HG02678 (cell line): ENCODE measurements around the gene FBRSL1.

ENCODE experiments used
- ATAC-seq: cut with Tn5 transposase; IDR thresholded peaks from one replicate; pipeline ENCODE4 v1.9.1; 2021; ENCODE audit warnings: mild to moderate bottlenecking, moderate library complexity; ENCODE audit not compliant: unreplicated experiment

FBRSL1 gene

DNA sequence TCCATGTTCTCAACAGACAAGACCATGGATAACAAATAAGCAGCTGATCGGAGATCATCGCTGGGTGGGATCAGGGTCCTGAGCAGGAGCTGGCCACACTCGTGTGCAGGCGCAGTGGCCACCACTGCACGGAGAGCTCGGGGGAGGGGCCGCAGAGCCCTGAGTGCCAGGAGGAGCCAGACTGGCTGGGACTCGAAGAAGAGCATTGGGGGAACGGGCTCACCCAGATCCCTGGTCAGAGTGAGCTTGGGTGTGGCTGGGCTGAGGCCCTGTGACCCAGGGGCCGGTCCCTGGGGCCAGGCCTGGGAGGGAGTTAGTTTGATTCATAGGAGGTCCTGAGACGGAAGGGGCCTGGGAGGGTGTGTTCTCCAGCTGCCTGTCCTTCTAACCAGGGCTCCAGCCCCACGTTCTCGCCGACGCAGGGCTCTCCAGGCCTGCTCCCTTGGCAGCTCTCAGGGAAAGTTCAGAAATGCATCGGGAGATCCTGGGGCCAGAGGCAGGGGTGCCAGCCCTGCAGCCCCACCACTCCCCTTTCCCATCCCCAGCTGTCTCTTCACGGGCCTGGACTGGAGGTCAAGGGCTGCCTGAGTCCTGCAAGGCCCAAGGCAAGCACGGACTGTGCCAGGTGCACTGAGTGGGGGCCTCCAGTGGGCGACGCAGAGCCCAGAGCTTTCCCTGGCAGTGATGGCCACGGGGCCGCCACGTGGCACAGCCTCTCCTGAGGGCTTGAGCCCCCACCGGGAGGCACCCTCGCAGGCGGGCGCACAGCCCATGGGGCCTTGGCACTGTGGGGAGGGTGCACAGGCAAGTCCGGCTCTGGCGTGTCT is 48.1 kb downstream of the FBRSL1 start:
- no peak for ATAC-seq

DNA sequence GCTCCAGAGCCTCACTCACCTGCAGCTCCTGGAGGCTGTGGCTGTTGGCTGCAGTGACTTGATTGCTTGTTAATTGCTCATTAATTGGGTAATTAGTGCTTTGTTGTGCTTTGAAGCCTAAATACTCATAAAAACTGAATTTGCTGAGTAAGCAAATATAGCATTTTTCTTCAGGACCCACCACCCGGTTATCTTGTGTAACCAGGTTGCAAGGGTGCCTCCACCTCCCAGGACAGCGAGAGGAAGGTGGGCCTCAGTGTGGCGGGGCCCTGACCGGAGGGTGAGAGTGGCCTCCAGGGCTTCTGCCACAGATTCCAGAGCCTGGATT is 48.7 kb downstream of the FBRSL1 start:
- no peak for ATAC-seq

DNA sequence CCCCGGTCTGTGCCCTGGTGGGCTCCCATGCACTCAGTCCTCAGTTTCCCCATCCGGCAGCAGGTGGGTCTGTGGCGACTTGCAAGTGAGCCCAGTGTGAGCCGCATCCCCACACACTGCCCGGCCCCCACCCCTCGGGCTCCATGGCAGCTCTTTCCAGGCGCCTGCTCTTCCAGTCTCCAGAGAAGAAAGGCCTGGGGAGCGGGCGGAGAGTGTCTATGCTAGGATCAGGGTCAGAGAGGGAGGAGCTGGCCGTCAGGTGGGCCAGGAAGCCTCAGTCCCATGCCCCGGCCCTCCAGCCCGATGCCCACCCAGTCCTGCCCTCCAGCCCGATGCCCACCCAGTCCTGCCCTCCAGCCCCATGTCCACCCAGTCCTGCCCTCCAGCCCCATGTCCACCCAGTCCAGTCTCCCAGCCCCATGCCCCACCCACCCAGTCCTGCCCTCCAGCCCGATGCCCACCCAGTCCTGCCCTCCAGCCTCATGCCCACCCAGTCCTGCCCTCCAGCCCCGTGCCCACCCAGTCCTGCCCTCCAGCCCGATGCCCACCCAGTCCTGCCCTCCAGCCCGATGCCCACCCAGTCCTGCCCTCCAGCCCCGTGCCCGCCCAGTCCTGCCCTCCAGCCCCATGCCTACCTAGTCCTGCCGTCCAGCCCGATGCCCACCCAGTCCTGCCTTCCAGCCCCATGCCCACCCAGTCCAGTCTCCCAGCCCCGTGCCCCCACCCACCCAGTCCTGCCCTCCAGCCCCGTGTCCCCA is 49.2 kb downstream of the FBRSL1 start:
- no peak for ATAC-seq

DNA sequence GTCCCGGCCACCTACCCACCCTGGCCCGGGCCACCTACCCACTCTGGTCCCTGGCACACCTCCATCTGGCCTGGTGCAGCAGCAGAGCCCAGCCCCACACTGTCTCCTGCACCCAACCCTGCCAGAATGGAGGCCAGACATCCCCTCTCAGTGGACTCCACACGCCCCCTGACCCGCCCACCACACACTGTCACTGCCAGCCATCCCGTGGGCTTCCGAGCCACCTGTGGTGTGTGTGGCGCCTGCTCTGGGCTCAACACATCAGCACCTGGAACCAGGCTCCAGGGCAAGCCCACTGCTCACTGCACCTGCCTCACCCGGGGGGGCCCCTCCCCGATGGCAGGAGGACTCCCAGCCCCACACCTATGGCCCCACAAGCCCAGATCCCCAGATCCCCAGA is 50.5 kb downstream of the FBRSL1 start:
- no peak for ATAC-seq

DNA sequence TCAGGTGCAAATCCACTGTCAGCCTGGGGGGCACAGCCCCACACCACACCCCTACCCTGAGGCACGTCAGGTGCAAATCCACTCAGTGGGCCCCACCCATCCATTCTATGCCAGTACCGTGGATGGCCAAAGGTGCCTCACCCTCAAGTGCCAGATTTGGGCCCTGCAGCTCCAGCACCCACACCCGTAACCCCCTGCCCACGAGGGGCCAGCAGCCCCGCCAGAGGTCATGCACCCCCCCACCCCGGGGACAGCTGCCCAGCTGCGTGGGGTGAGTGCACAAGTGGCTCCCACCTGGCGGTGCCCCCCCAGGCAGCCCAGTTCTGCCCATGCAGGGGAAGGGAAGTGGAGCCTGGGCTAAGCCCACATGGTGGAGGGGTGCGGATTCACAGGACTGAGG is 51.2 kb downstream of the FBRSL1 start:
- no peak for ATAC-seq

DNA sequence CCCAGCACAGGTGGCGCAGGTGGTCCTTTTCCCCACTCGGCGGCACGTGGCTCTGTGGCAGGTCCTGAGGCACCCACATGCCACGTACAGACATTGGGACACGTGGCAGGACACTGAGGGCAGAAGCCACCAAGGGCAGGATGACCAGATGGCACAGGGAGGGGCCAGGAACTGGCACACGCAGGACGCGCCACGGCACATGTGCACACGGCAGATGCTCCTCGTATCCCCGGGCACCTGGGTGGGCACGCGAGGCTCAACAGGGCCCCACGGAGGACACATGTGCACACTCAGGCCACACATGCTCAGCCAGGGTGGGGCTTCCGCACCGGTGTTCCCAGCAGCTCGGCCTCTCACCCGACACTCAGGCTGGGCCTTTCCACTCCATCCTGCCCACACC is 52.0 kb downstream of the FBRSL1 start:
- ATAC-seq: no peak

DNA sequence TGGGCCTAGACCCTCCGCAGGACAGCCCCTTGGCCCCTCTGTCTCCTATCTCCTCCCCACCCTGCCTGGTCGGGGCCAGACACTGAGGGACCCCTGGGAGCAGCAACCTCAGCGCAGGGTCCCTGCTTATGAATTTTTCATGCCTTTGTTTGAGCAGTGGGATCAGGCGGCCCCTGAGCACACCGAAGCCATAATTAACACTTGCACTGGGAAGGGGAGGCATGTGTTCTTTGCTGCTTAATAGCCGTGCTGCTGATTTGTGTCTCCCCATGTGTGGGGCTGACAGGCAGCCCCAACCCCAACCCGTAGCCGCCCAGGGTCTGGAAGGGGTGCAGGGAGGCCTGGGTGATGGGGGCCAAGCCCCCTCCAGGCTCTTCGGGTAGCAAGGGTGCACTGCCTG is 52.7 kb downstream of the FBRSL1 start:
- ATAC-seq: no peak

DNA sequence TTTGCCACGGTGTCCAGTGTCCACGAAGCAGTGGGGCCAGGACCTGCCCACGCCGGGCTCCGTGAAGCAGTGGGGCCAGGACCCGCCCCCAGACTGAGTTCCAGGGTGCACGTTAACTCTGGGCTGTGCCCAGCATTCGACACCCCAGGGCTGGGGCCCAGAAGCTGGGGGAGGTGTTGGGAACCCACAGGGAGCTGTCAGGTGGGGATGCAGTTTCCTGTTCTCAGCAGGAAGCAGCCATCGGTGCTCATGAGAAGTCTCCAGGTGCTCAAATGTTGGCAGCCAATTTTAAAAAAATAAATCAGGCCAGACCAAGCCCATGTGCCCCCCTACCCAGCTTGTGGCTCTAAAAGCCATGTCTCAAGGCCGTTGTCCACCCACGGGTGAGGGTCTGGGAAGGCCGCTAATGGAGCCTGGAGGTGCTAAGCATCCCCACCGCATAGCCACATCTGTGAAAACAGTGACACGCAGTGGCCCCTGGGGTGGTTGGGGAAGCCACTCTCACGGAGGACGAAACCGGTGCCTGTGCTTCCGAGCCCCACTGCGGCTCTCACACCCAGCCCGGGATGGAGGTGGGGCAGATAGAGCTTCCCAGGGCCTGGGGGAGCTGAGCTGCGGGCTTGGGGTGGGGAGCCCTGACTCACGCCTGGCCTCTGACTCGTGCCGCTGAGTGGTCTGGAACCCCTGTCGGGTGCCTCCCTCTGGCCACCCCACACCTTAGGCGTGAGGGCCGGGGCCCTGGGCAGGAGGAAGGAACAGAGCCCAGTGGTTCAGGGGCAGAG is 53.5 kb downstream of the FBRSL1 start:
- ATAC-seq: no peak

DNA sequence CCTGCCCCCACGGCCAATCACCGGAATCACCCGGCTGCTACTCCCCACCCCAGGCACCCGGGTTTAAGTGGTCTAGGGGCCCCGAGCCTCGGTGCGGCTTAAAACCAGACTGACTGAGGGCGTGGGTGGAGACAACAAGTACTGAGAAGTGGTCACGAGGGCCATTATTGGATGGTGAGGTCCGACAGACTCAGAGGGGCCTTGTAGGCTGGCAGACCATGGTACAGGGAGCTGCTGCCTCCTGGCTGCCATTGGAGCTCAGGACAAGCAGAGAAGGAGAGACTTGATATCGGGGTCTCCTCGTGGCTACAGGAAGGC is 54.1 kb downstream of the FBRSL1 start:
- ATAC-seq: no peak

DNA sequence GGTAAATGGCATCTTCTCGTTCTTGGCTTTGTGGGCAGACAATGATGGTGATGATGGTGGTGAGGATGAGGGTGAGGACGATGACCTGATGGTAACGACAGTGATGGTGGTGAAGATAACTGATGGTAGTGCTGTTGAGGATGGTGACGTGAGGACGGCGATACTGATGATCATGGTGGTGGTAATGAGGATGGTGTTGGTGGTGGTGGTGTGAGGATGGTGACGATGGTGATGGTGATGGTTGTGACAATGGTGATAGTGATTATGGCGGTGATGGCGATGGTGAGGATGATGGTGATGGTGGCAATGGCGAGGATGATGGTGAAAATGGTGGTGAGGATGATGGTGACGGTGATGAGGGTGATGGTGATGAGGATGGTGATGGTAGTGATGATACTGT is 54.5 kb downstream of the FBRSL1 start:
- no peak for ATAC-seq

DNA sequence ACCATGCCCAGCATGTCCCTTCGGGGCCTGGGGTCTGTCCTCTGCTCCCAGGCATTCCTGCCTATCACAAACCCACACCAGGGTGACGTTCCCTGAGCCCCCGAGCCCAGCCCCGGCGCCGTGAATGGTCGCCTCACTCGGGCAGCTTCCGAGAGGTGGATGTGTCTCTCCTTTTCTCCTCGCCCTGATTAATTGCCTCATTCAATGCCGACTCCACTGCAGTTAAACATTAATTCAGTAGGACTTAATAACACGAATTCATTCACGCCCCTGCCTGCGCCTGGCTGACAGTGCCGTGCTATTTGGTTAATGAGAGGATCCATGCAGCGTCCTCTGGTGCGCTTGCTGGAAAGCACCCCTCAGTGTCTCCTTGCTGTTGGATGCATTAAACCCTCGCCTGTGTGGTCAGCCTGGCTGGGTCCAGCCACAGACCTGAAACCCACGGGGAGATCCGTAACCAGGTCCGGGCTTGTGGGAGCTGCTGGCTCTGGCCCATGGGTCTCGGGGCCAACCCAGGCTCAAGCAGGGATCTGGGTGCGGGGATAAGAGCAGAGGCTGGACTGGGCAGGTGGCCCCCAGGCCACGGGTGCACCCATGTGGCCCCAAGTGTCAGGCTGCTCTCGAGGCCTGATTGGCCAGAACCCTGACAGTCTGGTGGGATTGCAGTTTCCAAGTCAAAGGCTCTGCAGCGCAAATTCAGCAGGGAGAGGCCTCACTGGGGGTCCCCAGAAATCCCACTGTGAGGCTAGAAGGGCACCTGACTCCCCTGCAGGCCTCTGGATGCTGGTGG is 55.4 kb downstream of the FBRSL1 start:
- no peak for ATAC-seq

DNA sequence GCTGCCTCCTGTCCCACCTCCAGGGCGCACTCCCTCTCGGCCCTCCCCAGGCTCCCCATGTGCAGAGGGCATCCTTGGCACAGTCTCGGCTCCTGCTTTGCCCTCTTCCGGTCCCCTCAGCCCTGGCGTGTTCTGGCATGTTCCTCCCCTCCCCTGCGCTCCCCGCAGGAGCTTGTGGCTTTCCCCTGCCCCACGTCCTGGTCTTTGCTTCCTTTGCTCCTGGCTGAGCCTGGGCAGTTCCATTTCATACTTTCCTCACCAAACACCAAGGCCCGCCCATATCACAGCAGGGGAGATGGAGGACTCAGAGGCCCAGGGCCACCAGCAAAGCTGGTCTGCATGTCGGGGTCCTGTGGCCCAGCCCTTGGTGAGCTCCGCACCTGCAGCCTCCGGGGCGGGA is 56.0 kb downstream of the FBRSL1 start:
- no peak for ATAC-seq

DNA sequence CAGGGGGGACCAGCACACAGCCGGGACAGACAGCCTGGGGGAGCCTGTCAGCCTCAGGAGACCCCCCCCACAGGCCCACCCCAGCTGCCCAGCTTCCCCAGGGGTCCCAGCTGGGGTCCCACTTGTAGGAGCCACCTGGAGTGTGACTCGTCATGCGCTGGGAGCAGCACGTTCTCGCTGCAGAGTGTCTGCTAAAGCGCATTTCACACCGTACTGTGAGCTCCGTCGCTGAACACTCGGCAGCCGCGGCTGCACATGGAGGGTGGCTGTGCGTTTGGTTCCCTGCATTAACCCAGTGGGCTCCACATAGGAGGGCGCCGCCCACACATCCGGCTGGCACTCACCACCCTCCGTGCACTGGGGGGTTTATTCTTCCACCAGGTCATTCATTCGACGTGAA is 56.7 kb downstream of the FBRSL1 start:
- no peak for ATAC-seq

DNA sequence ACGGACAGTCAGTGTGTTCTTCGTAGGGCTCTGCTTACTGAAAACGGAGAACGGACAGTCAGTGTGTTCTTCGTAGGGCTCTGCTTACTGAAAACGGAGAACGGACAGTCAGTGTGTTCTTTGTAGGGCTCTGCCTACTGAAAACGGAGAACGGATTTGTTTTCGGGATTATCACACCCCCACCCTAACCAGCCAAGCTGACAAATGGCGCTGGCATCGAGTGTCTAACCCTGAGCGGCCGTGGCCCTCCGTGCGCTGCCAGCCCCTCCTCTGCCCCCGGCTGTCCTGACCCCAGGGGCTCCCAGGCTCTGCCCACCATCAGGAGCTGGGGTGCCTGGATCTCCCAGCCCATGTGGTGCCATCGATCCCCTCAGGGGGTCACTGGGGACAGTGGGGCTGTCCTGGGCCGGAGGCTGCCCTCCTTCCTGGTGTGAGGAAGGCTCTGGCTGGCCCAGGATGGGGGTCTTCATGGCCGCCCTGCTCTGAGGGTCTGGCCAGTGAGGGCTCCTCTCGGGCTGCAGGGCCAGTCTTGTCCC is 57.3 kb downstream of the FBRSL1 start:
- ATAC-seq: no peak

DNA sequence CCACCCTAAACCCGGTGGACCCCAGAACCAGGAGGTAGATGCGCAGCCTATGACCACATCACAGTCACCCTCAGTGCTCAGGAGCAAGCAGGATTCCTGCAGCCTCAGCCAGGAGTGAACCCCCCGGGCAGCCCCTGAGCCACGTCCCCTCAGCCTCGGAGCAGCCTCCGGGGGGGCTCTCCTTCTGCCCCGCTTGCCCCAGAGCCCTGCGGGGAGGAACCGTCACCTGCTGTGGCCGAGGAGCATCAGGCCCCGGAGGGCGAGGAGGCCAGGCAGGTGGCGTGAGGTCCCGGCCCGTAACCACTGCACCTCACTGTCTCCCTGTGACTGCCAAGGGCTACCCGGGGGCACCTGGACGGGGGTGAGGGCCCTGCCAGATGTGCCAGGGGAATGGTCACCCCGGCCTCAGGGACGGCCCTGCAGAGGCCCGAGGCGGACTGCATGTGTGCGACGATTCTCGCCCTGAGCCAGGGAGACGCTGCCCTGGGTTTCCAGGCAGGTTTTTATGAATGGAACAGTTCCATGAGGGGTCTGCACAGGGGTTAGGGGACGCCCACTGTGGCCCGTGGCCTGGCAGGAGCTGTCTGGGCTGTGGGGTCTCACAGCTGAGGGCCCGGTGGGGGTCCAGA is 58.6 kb downstream of the FBRSL1 start:
- no peak for ATAC-seq

DNA sequence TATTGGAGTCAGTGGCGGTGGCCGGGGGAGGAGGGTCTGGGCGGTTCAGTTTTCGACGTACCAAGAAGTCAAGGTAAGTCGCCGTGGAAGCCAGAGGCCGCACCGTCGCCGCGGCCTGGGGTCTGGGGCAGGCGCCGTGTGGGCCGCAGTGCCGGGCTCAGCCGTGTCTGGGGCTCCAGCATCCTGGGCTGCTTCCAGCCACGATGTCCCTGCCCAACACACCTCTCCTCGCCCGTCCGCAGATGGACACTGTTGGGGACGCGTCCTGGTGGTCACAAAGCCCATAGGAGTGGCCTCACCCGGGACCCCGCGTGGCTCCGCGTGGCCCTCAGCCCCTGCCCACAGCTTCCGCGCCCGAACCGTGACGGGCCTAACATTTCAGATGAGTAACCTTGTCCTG is 59.1 kb downstream of the FBRSL1 start:
- no peak for ATAC-seq

DNA sequence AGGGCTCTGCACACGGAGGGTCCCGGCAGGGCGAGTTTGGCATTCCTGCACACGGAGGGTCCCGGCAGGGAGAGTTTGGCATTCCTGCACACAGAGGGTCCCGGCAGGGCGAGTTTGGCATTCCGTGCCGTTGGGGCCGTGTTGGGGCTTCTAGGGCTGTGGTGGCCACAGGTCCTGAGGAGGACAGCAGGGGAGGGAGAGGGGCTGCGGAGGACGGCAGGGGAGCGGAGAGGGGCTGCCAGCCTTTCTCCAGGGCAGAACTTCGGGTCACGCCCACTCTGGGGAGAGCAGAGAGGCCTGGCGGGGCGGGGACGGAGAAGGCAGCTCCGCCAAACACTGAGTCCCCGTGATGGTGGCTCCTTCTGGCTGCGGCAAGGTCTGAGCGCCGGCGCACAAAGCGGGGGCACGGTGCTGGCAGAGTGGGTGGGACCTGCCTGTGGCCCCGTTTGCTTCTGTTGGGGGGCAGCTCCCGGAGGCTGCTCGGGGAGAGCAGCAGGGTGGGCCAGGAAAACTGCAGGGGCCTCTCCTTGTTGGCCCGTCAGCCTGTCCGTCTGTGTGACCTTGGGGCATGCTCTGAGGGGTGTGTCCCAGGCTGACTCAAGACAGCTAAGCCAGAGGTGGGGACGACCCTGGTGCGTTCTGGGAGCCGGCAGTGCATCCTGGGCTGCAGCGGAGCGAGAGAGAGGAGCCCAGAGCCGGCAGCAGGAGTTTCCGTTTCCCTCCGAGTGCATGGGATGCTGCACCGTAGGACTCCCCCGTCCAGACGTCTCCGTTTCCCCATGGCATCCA is 60.3 kb downstream of the FBRSL1 start:
- no peak for ATAC-seq

DNA sequence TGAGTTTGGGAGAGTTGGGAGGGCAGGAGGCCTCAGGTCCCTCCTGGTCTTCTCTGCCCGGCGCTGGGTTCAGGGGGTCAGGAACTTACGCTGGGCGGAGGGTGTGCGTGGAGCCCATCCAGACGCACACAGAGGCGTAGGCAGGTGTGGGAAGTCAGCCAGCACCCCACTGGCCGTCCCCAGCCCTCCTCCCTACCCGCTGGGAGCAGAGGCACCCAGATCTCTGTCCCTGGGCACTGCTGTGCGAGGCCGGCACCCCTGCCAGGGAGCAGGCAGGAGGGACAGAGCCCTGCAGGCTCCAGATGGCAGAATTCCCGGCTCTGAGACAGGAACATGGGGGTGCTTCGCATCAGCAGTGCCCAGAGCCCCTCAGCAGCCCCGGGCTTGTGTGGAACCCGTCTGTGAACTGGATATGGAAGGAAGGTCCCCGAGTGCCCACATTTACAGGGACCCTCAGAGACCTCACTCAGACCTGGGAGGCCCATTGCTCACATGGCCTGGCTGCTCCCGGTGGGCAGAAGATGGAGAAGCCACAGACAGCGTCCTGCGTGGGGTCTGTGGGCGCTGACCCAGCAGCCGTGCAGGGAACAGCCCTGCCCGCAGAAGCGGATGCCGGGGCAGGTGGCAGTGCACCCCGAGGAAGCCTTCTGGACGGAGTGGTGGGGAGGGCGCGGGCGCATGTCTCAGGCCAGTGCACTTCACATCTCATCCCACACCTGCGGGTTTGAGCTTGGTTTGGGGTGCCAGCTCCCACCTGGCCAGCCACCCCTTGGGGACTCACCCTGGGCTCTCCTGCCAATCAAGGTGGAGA is 61.1 kb downstream of the FBRSL1 start:
- no peak for ATAC-seq

DNA sequence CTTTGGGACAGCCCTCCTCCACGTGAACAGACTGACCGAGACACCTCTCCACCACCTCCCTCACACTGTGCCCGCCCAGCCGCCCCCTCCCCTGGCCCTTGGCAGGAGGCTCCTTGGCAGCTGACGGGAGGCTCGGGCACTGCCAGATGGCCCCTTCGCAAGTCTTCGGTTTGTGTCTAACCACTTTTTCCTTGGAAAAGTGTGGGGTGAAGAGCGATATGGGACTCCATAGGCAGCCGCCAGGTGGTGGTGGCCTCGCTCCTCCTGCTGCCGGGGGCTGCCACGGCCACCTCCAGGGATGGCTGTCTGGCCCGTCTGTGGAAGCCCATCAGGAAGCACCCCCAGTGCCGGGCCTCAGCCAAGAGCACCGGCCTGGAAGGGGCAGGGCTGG is 61.7 kb downstream of the FBRSL1 start:
- ATAC-seq: no peak
